ENCODE results near the gene EHBP1.

DNA sequence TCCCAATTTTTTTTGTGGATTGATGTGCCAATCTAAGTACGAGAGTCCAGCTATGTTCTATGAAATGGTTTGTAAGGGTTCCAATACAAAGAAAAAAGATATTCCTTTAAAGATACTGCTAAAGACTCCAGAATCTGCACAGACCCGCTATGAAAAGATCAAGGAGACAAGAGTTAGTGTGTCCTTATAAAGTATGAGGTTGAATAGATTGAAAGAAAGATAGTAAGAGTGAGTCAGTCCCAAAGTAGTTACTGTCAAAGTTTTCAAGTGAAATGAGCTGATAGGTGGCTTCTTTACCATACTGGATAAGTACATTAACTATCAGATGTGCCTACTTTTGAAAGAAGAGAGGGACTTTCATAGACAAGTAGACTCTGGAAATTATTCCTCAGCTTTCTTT, 17.9 kb upstream of the EHBP1 start:
- TF ChIP-seq, protein P1, sequence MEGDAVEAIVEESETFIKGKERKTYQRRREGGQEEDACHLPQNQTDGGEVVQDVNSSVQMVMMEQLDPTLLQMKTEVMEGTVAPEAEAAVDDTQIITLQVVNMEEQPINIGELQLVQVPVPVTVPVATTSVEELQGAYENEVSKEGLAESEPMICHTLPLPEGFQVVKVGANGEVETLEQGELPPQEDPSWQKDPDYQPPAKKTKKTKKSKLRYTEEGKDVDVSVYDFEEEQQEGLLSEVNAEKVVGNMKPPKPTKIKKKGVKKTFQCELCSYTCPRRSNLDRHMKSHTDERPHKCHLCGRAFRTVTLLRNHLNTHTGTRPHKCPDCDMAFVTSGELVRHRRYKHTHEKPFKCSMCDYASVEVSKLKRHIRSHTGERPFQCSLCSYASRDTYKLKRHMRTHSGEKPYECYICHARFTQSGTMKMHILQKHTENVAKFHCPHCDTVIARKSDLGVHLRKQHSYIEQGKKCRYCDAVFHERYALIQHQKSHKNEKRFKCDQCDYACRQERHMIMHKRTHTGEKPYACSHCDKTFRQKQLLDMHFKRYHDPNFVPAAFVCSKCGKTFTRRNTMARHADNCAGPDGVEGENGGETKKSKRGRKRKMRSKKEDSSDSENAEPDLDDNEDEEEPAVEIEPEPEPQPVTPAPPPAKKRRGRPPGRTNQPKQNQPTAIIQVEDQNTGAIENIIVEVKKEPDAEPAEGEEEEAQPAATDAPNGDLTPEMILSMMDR (conservative IDR thresholded peaks at IDR 0.05 in 1 of 2, IDR thresholded peaks at IDR 0.05 in 1 of 2; ENCODE audit: low read depth in 1 of 2, low read length in 2 of 2) = no peak
- TF ChIP-seq EZH2 (IDR thresholded peaks at IDR 0.05; ENCODE audit: low read length, missing control alignments) = no peak

Data from fibroblast of lung (primary cell).